Skeletal muscle satellite cell (primary cell): ENCODE data around the gene TCHP.
"Not testable (repeated sequence)": the region's sequence is repeated elsewhere in the genome, so short reads cannot be mapped to it uniquely, and the experiment has no call there.

Source experiments
- H3K27me3 ChIP-seq: 2 replicates; pipeline ENCODE4 v1.7.0; 2013; ENCODE audit warnings: low read length; ENCODE audit not compliant: control insufficient read depth, insufficient read depth
- H3K36me3 ChIP-seq: 2 replicates; pipeline ENCODE4 v1.7.0; 2013; ENCODE audit warnings: mild to moderate bottlenecking, control low read depth, low read length; ENCODE audit not compliant: insufficient read depth
- H3K4me1 ChIP-seq: 2 replicates; pipeline ENCODE4 v1.7.0; 2013; ENCODE audit warnings: low read length; ENCODE audit not compliant: control insufficient read depth, insufficient read depth
- H3K4me2 ChIP-seq: 2 replicates; pipeline ENCODE4 v1.7.0; 2013; ENCODE audit warnings: mild to moderate bottlenecking, low read length
- H3K4me3 ChIP-seq: 2 replicates; pipeline ENCODE4 v1.7.0; 2013; ENCODE audit warnings: low read length
- H3K9ac ChIP-seq: 2 replicates; pipeline ENCODE4 v1.7.0; 2013; ENCODE audit warnings: mild to moderate bottlenecking, low read depth, low read length, moderate library complexity
- H3K9me3 ChIP-seq: replicated peaks from 2 replicates; pipeline ENCODE4 v1.7.0; 2013; ENCODE audit warnings: mild to moderate bottlenecking, control low read depth, low read length

The TCHP gene

DNA sequence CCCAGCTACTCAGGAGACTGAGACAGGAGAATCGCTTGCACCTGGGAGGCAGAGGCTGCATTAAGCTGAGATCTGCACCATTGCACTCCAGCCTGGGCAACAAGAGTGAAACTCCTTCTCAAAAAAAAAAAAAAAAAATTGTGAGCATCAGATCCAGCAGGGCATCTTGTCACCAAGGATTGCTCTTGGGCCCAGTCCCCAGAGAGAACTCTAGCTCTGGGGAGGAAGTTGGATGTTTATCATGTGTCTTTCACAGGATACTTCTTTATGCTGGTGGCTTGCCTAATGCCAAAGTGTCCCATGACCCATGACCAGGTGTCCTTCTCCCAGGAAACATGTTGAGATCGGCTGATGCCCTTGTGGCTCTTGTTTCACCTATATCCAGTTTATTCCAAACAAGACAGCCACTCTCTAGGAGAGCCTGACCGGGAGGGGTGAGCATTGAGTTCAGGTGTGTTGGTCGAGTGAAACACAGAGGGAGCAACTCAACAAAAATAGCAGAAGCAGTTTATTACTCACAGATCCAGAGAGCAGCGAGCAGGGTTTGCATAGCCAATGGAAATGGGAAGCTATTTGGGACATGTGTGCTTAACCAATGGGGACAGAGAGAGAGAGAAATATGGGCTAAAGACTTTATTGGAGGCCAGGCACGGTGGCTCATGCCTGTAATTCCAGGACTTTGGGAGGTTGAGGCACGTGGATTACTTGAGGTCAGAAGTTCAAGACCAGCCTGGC, 6.6 kb upstream of the TCHP start:
- no peak overlapping the region for H3K9ac ChIP-seq
- H3K4me3 ChIP-seq: no peak overlapping the region
- H3K9me3 ChIP-seq: no peaks in the 10 kb centered on the region
- H3K4me2 ChIP-seq: no peak overlapping the region
- peaks cover 18% of the 10 kb centered on the region for H3K4me1 ChIP-seq
- H3K36me3 ChIP-seq: no peaks in the 10 kb centered on the region
- H3K27me3 ChIP-seq: no peaks in the 10 kb centered on the region

DNA sequence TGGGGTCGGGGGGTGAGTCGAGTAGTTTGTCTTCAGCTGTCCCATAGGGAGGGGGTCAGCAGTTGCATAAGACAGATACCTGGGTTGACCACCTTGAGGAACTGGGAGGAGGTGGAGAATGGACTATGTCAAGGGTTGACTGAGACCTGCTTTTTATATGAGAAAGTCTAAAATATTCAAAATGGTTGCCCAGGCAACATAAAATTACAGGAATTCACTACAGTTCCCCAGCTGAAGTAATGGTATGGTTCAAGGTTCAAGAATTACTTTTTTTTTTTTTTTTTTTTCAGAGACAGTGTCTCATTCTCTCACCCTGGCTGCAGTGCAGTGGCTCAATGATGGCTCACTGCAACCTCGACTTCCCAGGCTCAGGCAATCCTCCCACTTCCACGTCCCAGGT, 5.1 kb upstream of the TCHP start:
- Histone ChIP-seq H3K4me3 (no peak overlapping the region), H3K27me3 (no peaks in the 10 kb centered on the region), H3K36me3 (no peaks in the 10 kb centered on the region)

DNA sequence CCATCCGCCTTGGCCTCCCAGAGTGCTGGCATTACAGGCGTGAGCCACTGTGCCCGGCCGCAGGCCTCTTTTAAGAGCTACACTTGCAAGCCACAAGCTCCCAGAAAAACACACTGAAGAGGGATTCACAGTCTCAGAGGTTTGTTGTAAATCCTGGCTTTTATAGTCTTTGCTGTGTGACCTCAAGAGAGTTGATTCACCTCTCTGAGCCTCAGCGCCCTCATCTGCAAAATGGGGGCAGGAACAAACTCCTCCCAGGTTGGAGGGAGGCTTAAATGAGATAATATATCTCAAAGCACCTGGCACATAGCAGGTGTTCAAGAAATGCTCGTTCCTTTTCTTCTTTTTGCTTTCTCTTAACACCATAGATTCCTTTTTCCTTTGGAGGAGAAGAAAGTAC, 3.9 kb upstream of the TCHP start:
- Histone ChIP-seq H3K27me3 (no peaks in the 10 kb centered on the region), H3K9me3 (no peaks in the 10 kb centered on the region)

More for the DNA sequence above, 5.1 kb upstream of the TCHP start:
- Histone ChIP-seq H3K4me2 (no peak overlapping the region), H3K4me1 (peaks cover 3% of the 10 kb centered on the region), H3K9me3 (no peaks in the 10 kb centered on the region), H3K9ac (no peak overlapping the region)

DNA sequence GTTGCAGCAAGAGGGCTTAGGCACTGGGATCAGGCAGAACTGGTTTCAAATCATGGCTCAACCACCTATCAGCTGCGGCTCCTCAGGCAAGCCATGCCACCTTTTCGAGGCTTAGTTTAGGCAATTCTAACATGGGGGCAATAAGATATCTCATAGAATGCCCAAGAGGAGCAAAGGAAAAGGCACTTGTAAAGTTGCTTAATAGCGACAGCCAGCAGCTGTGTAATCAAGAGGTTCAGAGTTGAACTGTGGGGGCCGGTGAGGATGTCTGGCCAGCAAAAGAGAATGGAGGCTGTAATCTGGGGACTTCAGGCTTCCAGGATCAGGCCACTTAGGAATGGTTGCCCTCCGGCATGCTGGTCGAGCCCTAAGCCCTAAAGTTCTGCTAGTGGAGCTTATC, 3.0 kb upstream of the TCHP start:
- H3K27me3 ChIP-seq: no peaks in the 10 kb centered on the region

More for the DNA sequence above, 3.9 kb upstream of the TCHP start:
- H3K4me2 ChIP-seq: no peak overlapping the region
- peaks cover 6% of the 10 kb centered on the region for H3K4me1 ChIP-seq
- no peak overlapping the region for H3K9ac ChIP-seq
- no peaks in the 10 kb centered on the region for H3K36me3 ChIP-seq
- H3K4me3 ChIP-seq: no peak overlapping the region

DNA sequence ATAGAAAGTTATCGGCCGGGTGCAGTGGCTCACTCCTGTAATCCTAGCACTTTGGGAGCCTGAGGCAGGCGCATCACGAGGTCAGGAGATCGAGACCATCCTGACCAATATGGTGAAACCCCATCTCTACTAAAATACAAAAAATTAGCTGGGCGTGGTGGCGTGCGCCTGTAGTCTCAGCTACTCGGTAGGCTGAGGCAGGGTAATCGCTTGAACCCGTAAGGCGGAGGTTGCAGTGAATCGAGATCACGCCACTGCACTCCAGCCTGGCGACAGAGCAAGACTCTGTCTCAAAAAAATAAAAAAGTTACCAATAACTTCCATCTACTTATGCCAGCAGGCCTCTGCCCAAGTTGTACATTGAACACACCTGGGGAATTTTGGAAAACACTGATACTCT, 729 bp upstream of the TCHP start:
- H3K4me3 ChIP-seq: peak overlapping the region; percentile 84
- peaks cover 14% of the 10 kb centered on the region for H3K4me1 ChIP-seq
- H3K9ac ChIP-seq: peak overlapping the region; percentile 90
- not testable (repeated sequence) for H3K9me3 ChIP-seq, H3K27me3 ChIP-seq
- peak overlapping the region; percentile 93 for H3K4me2 ChIP-seq
- peaks cover 15% of the 10 kb centered on the region for H3K36me3 ChIP-seq

More for the DNA sequence above, 3.0 kb upstream of the TCHP start:
- no peaks in the 10 kb centered on the region for H3K36me3 ChIP-seq
- H3K4me1 ChIP-seq: peaks cover 14% of the 10 kb centered on the region
- H3K4me2 ChIP-seq: no peak overlapping the region
- H3K9ac ChIP-seq: no peak overlapping the region
- no peak overlapping the region for H3K4me3 ChIP-seq
- no peaks in the 10 kb centered on the region for H3K9me3 ChIP-seq

DNA sequence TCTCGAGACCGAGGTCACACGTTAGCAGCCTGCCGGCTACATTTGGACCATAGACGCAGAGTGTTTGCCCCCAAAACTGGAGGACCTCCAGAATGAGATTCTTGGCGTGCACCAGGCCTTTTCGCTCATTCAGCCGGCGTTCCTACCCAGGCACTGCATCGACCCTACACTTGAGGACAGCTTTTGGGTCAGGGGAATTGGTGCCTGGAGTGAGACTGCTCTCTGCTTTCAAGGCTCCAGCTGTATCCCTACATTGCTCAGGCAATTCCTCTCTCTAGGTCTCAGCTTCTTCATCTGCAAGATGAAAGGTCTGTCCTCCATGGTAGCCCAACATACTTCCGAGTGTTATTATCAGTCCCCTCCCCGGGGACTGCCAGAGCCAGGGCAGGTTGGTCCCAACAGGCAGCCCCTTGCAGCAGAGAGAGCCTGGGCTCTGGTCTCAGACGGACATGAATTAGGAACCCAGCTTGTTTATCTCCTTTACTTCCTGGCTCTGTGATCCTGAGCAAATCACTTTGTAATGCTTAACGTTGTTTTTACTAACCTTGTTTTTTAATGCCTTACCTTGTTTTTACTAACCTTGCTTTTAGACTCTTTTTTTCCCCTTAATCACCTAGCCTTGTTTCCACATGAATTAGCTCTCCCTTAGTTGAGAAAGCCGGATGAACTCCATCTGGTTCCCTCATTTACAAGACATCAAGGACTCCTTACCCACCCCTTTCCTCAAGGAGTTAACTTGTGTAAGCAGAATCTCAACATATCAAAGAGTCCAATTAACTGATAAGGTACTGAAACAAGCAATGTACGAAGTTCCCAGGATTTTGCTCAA, 892 bp downstream of the TCHP start:
- H3K4me1 ChIP-seq: peaks cover 14% of the 10 kb centered on the region
- peak overlapping the region; percentile 90 for H3K9ac ChIP-seq

DNA sequence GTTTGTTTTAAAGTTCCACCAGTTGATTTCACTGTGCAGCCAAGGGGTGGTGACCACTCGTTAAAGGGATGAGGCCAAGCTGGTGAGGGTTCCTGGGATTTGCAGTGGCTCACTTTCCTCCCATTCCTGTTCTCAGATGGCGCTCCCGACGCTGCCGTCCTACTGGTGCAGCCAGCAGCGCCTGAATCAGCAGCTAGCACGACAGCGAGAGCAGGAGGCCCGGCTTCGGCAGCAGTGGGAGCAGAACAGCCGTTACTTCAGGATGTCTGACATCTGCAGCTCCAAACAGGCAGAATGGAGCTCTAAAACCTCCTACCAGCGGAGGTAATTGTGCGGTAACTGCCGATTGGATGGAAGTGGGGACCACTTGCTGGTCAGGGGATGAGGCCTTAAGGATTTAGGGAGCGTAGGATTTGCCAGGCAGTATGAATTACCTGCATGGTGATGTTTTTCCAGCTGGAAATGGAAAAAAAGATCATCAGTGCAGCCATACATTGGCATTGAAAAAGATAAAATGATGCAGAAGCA, 2.9 kb downstream of the TCHP start:
- no peak overlapping the region for H3K9ac ChIP-seq
- peaks cover 48% of the 10 kb centered on the region for H3K36me3 ChIP-seq

More for the DNA sequence above, 892 bp downstream of the TCHP start:
- no peaks in the 10 kb centered on the region for H3K27me3 ChIP-seq
- H3K4me3 ChIP-seq: peak overlapping the region; percentile 84
- no peaks in the 10 kb centered on the region for H3K9me3 ChIP-seq
- peaks cover 29% of the 10 kb centered on the region for H3K36me3 ChIP-seq
- H3K4me2 ChIP-seq: peak overlapping the region; percentile 93

DNA sequence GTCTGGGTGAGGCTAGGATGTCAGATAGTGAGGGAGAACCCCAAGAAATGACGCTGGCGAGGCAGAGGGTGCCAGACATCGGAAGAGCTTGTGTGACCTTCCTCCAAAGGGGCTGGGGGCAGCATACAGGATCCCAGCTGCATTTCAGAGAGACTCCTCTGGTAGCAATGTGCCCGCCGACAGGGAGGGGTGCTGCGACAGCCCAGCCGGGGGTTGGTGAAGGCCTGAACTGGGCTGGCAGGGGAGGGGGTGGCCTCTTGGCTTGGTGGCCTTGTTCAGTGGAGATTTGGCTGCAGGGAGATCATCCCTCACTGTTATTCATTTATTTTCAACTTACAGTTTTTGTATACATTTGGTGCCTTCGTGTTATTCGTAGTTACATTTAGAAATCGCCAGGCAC, 5.2 kb downstream of the TCHP start:
- H3K4me2 ChIP-seq: no peak overlapping the region
- no peaks in the 10 kb centered on the region for H3K27me3 ChIP-seq
- peaks cover 14% of the 10 kb centered on the region for H3K4me1 ChIP-seq
- no peak overlapping the region for H3K4me3 ChIP-seq
- no peak overlapping the region for H3K9ac ChIP-seq
- H3K36me3 ChIP-seq: peaks cover 61% of the 10 kb centered on the region
- no peaks in the 10 kb centered on the region for H3K9me3 ChIP-seq

More for the DNA sequence above, 2.9 kb downstream of the TCHP start:
- H3K4me1 ChIP-seq: peaks cover 14% of the 10 kb centered on the region
- H3K27me3 ChIP-seq: no peaks in the 10 kb centered on the region
- no peaks in the 10 kb centered on the region for H3K9me3 ChIP-seq
- no peak overlapping the region for H3K4me2 ChIP-seq
- no peak overlapping the region for H3K4me3 ChIP-seq

DNA sequence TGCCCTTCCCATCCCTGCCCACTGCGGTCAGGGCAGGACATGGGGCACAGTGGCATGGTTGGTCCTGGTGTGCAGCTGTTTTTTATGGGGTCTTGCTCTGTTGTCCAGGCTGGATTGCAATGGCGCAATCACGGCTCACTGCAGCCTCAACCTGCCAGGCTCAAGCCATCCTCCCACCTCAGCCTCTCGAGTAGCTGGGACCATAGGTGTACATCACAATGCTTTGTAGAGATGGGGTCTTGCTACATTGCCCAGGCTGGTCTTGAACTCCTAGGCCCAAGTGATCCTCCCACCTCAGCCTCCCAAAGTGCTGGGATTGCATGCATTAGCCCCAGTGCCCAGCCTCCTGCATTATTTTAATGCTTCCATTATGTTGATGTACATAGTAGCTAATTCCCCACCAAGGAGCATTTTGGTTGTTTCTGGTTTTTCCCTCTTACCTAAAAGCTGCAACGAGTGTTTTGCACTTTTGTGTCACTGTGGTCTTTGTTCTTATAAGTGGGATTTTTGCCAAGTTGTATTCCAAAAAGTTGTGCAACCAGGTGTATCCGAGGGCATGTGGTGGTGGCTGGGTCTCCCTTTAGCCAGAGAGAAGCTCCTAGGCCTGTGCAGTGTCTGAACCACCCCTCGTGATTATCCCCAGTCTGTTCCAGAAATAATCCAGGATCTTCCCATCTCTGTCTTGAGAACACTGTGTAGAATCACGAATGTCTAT, 10.3 kb downstream of the TCHP start:
- Histone ChIP-seq H3K9me3 (no peaks in the 10 kb centered on the region), H3K4me1 (no peaks in the 10 kb centered on the region), H3K9ac (no peak overlapping the region), H3K4me2 (no peak overlapping the region), H3K27me3 (no peaks in the 10 kb centered on the region), H3K4me3 (no peak overlapping the region), H3K36me3 (peaks cover 71% of the 10 kb centered on the region)

DNA sequence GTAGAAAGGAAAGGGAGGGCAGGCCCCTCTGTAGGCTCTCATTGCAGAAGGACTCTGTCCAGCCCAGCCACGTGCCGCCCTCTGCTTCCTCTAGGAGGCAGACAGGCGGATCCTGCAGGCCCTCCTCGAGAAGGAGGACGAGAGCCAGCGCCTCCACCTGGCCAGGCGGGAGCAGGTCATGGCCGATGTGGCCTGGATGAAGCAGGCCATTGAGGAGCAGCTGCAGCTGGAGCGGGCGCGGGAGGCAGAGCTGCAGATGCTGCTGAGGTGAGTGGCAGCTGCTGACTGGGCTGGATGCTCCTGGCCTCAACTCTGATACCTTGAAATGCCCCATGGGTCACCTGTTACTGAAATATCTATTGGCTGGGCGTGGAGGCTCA, 10.9 kb downstream of the TCHP start:
- Histone ChIP-seq H3K9ac (no peak overlapping the region), H3K36me3 (peaks cover 71% of the 10 kb centered on the region), H3K4me3 (no peak overlapping the region), H3K9me3 (no peaks in the 10 kb centered on the region), H3K27me3 (no peaks in the 10 kb centered on the region), H3K4me2 (no peak overlapping the region), H3K4me1 (no peaks in the 10 kb centered on the region)

DNA sequence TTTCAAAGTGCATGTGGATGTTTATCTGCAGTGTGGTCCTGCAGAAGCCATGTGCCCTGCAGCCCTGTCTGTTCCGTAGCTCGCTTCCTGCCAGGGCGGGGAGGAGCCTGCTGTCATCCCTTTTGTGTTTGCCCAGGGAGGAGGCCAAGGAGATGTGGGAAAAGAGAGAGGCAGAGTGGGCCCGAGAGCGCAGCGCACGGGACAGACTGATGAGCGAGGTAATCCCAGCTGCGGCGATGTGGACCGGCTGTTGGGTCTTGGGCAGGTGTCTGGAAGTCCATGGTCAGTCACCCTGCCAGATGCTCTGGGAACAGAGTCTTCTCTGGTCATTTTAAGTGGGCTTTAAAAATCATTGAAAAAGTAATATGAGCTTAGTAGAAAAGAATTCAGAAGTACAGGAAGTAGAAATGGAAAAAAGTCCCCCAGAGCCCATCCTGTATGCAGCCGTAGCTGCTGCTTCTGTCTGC, 12.8 kb downstream of the TCHP start:
- Histone ChIP-seq H3K27me3 (no peaks in the 10 kb centered on the region), H3K4me1 (no peaks in the 10 kb centered on the region), H3K9ac (no peak overlapping the region), H3K36me3 (peaks cover 70% of the 10 kb centered on the region), H3K4me2 (no peak overlapping the region), H3K9me3 (no peaks in the 10 kb centered on the region), H3K4me3 (no peak overlapping the region)
